Neural cell (in vitro differentiated cells): ENCODE data around the gene COL13A1.

Experiments
- CTCF ChIP-seq: fragments of 450-650 bp; IDR thresholded peaks from 2 replicates; pipeline ENCODE4 v1.5.1; 2014; ENCODE audit warnings: antibody characterized with exemption, mild to moderate bottlenecking, moderate library complexity; ENCODE audit not compliant: poor library complexity, severe bottlenecking
- EP300 ChIP-seq: fragments of 450-650 bp; conservative IDR thresholded peaks from 2 replicates; pipeline ENCODE4 v1.6.1; 2014; ENCODE audit warnings: antibody characterized with exemption, mild to moderate bottlenecking, moderate library complexity; ENCODE audit not compliant: poor library complexity, severe bottlenecking
- EZH2 ChIP-seq: fragments of 200-600, 300-800 bp; shearing (Covaris generic), sonication (generic); IDR thresholded peaks from 2 replicates; pipeline ENCODE4 v1.6.1; 2014; ENCODE audit warnings: antibody characterized with exemption, low read length, borderline replicate concordance, mild to moderate bottlenecking; ENCODE audit not compliant: insufficient read depth, poor library complexity, severe bottlenecking
- MXI1 ChIP-seq: fragments of 450-650 bp; conservative IDR thresholded peaks from 2 replicates; pipeline ENCODE4 v1.6.1; 2014; ENCODE audit warnings: antibody characterized with exemption, mild to moderate bottlenecking; ENCODE audit not compliant: poor library complexity, severe bottlenecking
- POLR2AphosphoS5 ChIP-seq: IDR thresholded peaks from 2 replicates; pipeline ENCODE4 v1.6.1; 2012
- RAD21 ChIP-seq: fragments of 450-650 bp; conservative IDR thresholded peaks from 2 replicates; pipeline ENCODE4 v1.6.1; 2014; ENCODE audit warnings: antibody characterized with exemption, mild to moderate bottlenecking, moderate library complexity
- REST ChIP-seq: IDR thresholded peaks from 2 replicates; pipeline ENCODE4 v1.6.1; 2012; ENCODE audit warnings: borderline replicate concordance
- TAF1 ChIP-seq: IDR thresholded peaks from 2 replicates; pipeline ENCODE4 v1.6.1; 2012; ENCODE audit warnings: low read depth

GRCh38 chr10:69876286-69876685 is 74.6 kb downstream of the COL13A1 start:
- TF ChIP-seq CTCF, result no peak
- no peak for TF ChIP-seq POLR2AphosphoS5
- TF ChIP-seq REST, result no peak
- no peak for TF ChIP-seq EP300
- TF ChIP-seq EZH2, result no peak
- no peak for TF ChIP-seq TAF1
- no peak for TF ChIP-seq RAD21
- TF ChIP-seq MXI1, result no peak
